K562 (cell line): ENCODE measurements around the gene PRDX1. TPM values are rescaled to one million over a fixed set of nuclear protein-coding genes. Genes with fewer than 3 reads are reported as not detected.

Source experiments
- ATAC-seq: fragments of 200-7000 bp; cut with Tn5 transposase; 3 replicates; pipeline ENCODE4 v1.9.1; 2020; ENCODE audit warnings: moderate library complexity
- BruUV-seq: library from RNA; stranded (reverse); fragments of 400-500 nt; replicated peaks from 2 replicates; lab custom pipeline; 2021; lab: Mats Ljungman, UMichigan
- CTCF ChIA-PET: fragments of 300-600 bp; formaldehyde crosslinking; extraction: SDS; loops from one replicate; lab custom pipeline; 2021; ENCODE audit warnings: low intra/inter-chr PET ratio; lab: Yijun Ruan, JAX
- POLR2A ChIA-PET: fragments of 300-600, 350-650 bp; sonication (Branson Sonifier 250); formaldehyde crosslinking; extraction: SDS; loops from one replicate; lab custom pipeline; 2021; ENCODE audit warnings: antibody characterized with exemption, inconsistent platforms; lab: Yijun Ruan, JAX
- DNase-seq, 4 experiments: peaks; one replicate each; pipeline versions ENCODE4 v3.0.0 to v3.0.0-alpha.2; 2011 to 2018; ENCODE audit warnings: low spot score in 3 of 4, mixed read lengths in 3 of 4; ENCODE audit errors: extremely low read depth in 1 of 4
- FAIRE-seq: peaks from 2 replicates; lab custom pipeline; 2011; peaks lifted over from hg19 to GRCh38; lab: Jason Lieb, UNC
- H2AFZ ChIP-seq: 2 replicates; pipeline ENCODE4 v1.6.0; 2011; ENCODE audit warnings: low read depth, low read length, control low read depth, inconsistent platforms
- H3K27ac ChIP-seq: fragments of 200-600 bp; 3 replicates; pipeline ENCODE4 v1.8.0; 2011; ENCODE audit warnings: low read depth, mild to moderate bottlenecking, control low read depth, inconsistent platforms, low read length, moderate library complexity, mixed read lengths; ENCODE audit errors: extremely low read depth
- H3K27me3 ChIP-seq, 2 experiments: fragments of 300-600 bp in 1 of 2; 2 replicates in 1 of 2; 3 replicates in 1 of 2; pipeline versions ENCODE4 v1.6.0 to v1.8.0; 2011; ENCODE audit warnings: inconsistent platforms in 2 of 2, low read length in 2 of 2, mild to moderate bottlenecking in 1 of 2, mixed read lengths in 1 of 2, moderate library complexity in 1 of 2; ENCODE audit not compliant: control insufficient read depth in 2 of 2, insufficient read depth in 2 of 2
- H3K36me3 ChIP-seq: fragments of 300-600 bp; 3 replicates; pipeline ENCODE4 v1.8.0; 2011; ENCODE audit warnings: mild to moderate bottlenecking, low read length, inconsistent platforms; ENCODE audit not compliant: control insufficient read depth, insufficient read depth
- H3K4me1 ChIP-seq, 2 experiments: fragments of 200-600 bp in 1 of 2; replicated peaks in 1 of 2; 2 replicates in 1 of 2; 3 replicates in 1 of 2; pipeline versions ENCODE4 v1.5.1 to v1.8.0; 2011; ENCODE audit warnings: inconsistent platforms in 2 of 2, low read length in 2 of 2, mild to moderate bottlenecking in 1 of 2, mixed read lengths in 1 of 2, moderate library complexity in 1 of 2; ENCODE audit not compliant: control insufficient read depth in 2 of 2, insufficient read depth in 2 of 2
- H3K4me2 ChIP-seq: 2 replicates; pipeline ENCODE4 v1.6.1; 2011; ENCODE audit warnings: low read length, control low read depth, inconsistent platforms, mixed read lengths; ENCODE audit not compliant: insufficient read depth
- H3K4me3 ChIP-seq: fragments of 200-600 bp; sonication (generic), shearing (Covaris generic); 2 replicates; pipeline ENCODE4 v1.5.1; 2016; ENCODE audit warnings: control low read depth, inconsistent platforms
- H3K79me2 ChIP-seq: fragments of 200-600 bp; 3 replicates; pipeline ENCODE4 v1.8.0; 2011; ENCODE audit warnings: low read length, inconsistent platforms; ENCODE audit not compliant: control insufficient read depth, insufficient read depth
- H3K9ac ChIP-seq, 2 experiments: 2 replicates each; pipeline versions ENCODE4 v1.6.0 to v1.6.1; 2011; ENCODE audit warnings: low read depth in 2 of 2, low read length in 2 of 2, control low read depth in 1 of 2, inconsistent platforms in 1 of 2, mild to moderate bottlenecking in 1 of 2, mixed read lengths in 1 of 2; ENCODE audit not compliant: insufficient read depth in 1 of 2
- H3K9me1 ChIP-seq: one replicate; pipeline ENCODE4 v1.6.0; 2011; ENCODE audit warnings: inconsistent platforms, mild to moderate bottlenecking, low read length, moderate library complexity; ENCODE audit not compliant: control insufficient read depth, insufficient read depth
- H3K9me3 ChIP-seq: replicated peaks from 2 replicates; pipeline ENCODE4 v1.5.1; 2011; ENCODE audit warnings: low read depth, low read length, inconsistent platforms; ENCODE audit not compliant: control insufficient read depth, insufficient read depth
- H4K20me1 ChIP-seq: replicated peaks from 2 replicates; pipeline ENCODE4 v1.6.1; 2011; ENCODE audit warnings: low read length, inconsistent platforms, mixed read lengths; ENCODE audit not compliant: control insufficient read depth, insufficient read depth
- RBM39 ChIP-seq: fragments of 200-400 bp; formaldehyde crosslinking; optimal IDR thresholded peaks from 2 replicates; pipeline ENCODE3; 2018; ENCODE audit warnings: low read depth, low read length
- ZSCAN29 ChIP-seq: fragments of 450-650 bp; IDR thresholded peaks from 2 replicates; pipeline ENCODE4 v1.6.1; 2017
- WGBS: fragments of 100-300 bp; shearing (Covaris generic); methylation state at CpG from one replicate; pipeline ENCODE4 v1.1.6; 2016; ENCODE audit warnings: low coverage, mixed read lengths; ENCODE audit not compliant: insufficient coverage; ENCODE audit errors: missing lambda C conversion rate; 5-methylcytosine and 5-hydroxymethylcytosine counted together
- in situ Hi-C: fragments of 300-500 bp; cut with MboI; formaldehyde crosslinking; loops from 4 replicates; pipeline ENCODE4 v1.15.0; 2018; ENCODE audit warnings: inconsistent platforms, mixed read lengths
- intact Hi-C: fragments of 100-400 bp; cut with micrococcal nuclease; formaldehyde crosslinking; loops from 2 replicates; pipeline ENCODE4 v1.14.2; 2022
- polyA plus RNA-seq, 8 experiments: library from polyadenylated mRNA; depleted of rRNA in 4 of 8; stranded (reverse) in 5 of 8; unstranded in 3 of 8; fragments of >200 nt; fragmentation: Nextera tagmentation in 2 of 8; fragmentation: Illumina TruSeq in 1 of 8; extraction: Ambion mirVana in 2 of 8; extraction: Trizol in 1 of 8; gene quantifications; 2 replicates each; pipeline versions ENCODE4 v1.2.1 to v1.2.3, GENCODE V29; 2011 to 2014; ENCODE audit warnings: inconsistent platforms in 1 of 8, missing spikeins in 1 of 8
- total RNA-seq, 7 experiments: library from RNA; depleted of rRNA in 6 of 7; stranded (reverse); fragments of >200 nt in 6 of 7; fragmentation: Illumina TruSeq in 2 of 7; extraction: Trizol in 2 of 7; gene quantifications; 2 replicates each; pipeline versions ENCODE4 v1.2.1 to v1.2.3, GENCODE V29; 2011 to 2021; ENCODE audit warnings: low replicate concordance in 1 of 7
- TF ChIP-seq, protein P1 (sequence below): fragments of 250-450 bp; sonication (Bioruptor Pico); IDR thresholded peaks from 2 replicates; pipeline ENCODE4 v1.5.0; 2021; ENCODE audit warnings: mild to moderate bottlenecking, moderate library complexity
- TF ChIP-seq, protein P2 (sequence below), 2 experiments: fragments of 450-650 bp; IDR thresholded peaks; 2 replicates each; pipeline ENCODE4 v1.6.1; 2016
- TF ChIP-seq, protein P3 (sequence below): fragments of 450-650 bp; IDR thresholded peaks from 2 replicates; pipeline ENCODE4 v1.6.1; 2016; ENCODE audit warnings: low read depth

Gene PRDX1
- total and polyA plus RNA-seq, 9 of the 15 experiments (the other 6 are each of a cell fraction or from before 2014, with no cell fraction given), result 748 to 2,388 (median 1,045) TPM

DNA sequence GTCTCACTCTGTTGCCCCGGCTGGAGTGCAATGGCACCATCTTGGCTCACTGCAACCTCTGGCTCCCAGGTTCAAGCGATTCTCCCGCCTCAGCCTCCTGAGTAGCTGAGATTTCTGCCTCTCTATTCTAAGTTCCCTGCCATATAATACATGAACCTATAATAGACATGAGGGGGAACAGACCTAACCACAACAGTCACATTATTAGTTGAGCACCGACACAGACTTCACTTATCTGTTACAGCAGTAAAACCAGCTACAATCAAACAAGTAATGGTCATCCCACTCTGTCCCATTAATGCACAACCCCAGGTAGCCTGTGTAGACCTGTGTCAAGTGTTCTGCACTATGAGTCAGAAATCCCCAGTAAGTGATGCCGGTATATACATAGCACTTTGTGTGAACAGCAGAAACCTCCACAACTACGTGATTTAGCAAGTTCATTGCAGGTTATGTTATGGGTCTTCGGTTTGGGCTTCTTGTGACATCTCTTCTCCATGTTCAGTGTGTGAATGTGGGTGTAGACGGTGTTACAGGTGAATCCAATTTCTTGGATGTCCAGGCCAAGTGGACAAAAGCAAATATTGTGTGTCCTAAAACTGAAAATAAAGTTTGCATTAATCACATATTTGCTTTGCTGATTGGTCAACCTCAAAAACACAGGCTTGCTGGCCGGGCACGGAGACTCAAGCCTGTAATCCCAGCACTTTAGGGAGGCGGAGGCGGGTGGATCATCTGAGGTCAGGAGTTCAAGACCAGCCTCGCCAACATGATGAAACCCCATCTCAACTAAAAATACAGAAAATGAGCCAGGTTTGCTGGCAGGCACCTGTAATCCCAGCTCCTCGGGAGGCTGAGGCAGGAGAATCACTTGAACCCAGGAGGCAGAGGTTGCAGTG is 18.0 kb downstream of the PRDX1 start (continued):
- TF ChIP-seq, protein P1, sequence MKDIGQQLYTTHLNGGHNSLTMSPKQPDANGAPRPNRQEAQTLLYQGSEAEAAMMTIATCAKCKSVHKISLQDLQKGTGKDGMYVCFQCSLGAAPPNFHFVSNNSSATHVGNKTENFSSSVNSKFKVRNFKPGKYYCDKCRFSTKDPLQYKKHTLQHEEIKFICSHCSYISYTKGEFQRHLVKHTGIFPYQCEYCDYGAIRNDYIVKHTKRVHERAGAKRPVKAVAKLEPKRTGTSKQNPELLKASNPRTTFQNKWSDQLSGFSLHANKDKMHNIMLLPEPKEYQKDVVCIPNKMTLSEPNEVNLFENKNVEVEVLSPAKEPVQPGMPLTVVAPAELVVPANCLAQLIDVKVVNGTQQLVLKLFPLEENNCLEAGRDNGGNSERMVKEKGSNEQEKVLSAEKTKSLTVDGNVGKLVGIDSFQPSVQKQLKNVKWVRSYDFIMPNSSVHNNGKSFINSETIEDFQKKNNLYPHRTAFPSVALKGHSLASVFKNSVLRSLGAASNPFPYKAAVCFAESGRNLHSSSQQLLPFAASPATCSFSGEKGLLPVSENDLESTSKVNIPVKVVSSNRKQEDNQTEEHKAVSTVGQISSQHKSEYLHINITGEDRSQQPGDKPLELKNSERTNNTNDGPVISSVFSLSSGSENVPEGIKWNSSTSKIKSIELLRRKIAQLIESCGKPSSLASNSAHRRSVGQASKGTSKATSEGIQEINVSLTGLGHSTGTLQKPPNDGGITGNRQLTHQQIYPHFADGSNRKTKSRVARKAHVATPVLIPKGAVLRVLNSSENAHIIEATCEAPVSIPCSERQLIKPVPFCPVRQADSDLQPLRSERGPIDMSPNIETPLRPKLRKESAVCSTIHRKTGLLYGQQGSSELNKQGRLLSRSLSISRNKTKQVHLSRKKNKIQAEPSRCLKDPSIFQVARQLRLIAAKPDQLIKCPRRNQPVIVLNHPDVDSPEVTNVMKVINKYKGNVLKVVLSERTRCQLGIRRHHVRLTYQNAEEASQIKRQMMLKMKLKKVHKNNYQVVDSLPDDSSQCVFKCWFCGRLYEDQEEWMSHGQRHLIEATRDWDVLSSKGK (CRISPR knock-in tag), result no peak
- TF ChIP-seq ZSCAN29 (0 out of 2 replicates have a peak, but pooled peaks have one; percentile 34), RBM39 (no peak)

DNA sequence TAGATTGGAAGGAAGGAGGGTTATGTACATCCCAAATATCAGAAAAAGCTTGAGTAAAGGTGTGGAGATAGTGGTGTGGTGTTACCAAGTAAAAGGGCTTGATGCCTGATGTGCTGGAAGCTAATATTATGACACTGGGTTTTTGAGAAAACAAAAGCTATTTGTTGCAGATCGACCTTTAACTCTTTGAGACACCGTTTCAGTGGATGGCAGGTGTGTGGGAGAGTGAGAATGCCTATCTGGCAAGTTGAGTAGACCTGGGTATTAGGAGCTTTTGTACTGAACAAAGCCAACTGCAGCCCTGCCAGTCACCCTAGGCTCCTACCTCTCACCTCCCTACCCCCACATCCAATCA is 20.2 kb downstream of the PRDX1 start:
- peak overlapping the region; percentile 96 for H3K4me2 ChIP-seq
- no peaks in the 10 kb centered on the region for H3K9me1 ChIP-seq
- peaks cover 31% of the 10 kb centered on the region for H3K79me2 ChIP-seq
- ChIA-PET POLR2A (interaction anchor here (0.6 to 5.8 kb wide), 7 partner anchors 9 to 780 kb away, joined by 3 to 79 read pairs (median 4); partner anchors contain the start of genes AKR1A1 and PRDX1), CTCF (no interaction called here)
- intact Hi-C loops (no loop called here), in situ Hi-C loops (no loop called here)
- no peak overlapping the region; the same call in 1 of the 2 replicates for H2AFZ ChIP-seq
- FAIRE-seq (no peak), ATAC-seq (no peak), DNase-seq (no peak)
- H3K9ac ChIP-seq, result peak overlapping the region; percentile 75 to 85; a peak in 3 of 4 replicates
- WGBS, result 10% methylated on average over 2 of the region's 2 CpGs
- no TSS peak for BruUV-seq
- no peaks in the 10 kb centered on the region for H4K20me1 ChIP-seq
- no peak overlapping the region; the same call in 2 of the 3 replicates for H3K27ac ChIP-seq
- H3K36me3 ChIP-seq, result peaks cover 31% of the 10 kb centered on the region
- no peaks in the 10 kb centered on the region for H3K27me3 ChIP-seq
- H3K4me1 ChIP-seq, result peaks cover 18 to 19% of the 10 kb centered on the region in 2 experiments; a peak in 4 of 5 replicates
- H3K4me3 ChIP-seq, result peak overlapping the region; percentile 44
- no peaks in the 10 kb centered on the region for H3K9me3 ChIP-seq
- TF ChIP-seq, protein P2, sequence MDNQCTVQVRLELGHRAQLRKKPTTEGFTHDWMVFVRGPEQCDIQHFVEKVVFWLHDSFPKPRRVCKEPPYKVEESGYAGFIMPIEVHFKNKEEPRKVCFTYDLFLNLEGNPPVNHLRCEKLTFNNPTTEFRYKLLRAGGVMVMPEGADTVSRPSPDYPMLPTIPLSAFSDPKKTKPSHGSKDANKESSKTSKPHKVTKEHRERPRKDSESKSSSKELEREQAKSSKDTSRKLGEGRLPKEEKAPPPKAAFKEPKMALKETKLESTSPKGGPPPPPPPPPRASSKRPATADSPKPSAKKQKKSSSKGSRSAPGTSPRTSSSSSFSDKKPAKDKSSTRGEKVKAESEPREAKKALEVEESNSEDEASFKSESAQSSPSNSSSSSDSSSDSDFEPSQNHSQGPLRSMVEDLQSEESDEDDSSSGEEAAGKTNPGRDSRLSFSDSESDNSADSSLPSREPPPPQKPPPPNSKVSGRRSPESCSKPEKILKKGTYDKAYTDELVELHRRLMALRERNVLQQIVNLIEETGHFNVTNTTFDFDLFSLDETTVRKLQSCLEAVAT (IDR thresholded peaks at IDR 0.05), result no peak
- TF ChIP-seq, protein P3, sequence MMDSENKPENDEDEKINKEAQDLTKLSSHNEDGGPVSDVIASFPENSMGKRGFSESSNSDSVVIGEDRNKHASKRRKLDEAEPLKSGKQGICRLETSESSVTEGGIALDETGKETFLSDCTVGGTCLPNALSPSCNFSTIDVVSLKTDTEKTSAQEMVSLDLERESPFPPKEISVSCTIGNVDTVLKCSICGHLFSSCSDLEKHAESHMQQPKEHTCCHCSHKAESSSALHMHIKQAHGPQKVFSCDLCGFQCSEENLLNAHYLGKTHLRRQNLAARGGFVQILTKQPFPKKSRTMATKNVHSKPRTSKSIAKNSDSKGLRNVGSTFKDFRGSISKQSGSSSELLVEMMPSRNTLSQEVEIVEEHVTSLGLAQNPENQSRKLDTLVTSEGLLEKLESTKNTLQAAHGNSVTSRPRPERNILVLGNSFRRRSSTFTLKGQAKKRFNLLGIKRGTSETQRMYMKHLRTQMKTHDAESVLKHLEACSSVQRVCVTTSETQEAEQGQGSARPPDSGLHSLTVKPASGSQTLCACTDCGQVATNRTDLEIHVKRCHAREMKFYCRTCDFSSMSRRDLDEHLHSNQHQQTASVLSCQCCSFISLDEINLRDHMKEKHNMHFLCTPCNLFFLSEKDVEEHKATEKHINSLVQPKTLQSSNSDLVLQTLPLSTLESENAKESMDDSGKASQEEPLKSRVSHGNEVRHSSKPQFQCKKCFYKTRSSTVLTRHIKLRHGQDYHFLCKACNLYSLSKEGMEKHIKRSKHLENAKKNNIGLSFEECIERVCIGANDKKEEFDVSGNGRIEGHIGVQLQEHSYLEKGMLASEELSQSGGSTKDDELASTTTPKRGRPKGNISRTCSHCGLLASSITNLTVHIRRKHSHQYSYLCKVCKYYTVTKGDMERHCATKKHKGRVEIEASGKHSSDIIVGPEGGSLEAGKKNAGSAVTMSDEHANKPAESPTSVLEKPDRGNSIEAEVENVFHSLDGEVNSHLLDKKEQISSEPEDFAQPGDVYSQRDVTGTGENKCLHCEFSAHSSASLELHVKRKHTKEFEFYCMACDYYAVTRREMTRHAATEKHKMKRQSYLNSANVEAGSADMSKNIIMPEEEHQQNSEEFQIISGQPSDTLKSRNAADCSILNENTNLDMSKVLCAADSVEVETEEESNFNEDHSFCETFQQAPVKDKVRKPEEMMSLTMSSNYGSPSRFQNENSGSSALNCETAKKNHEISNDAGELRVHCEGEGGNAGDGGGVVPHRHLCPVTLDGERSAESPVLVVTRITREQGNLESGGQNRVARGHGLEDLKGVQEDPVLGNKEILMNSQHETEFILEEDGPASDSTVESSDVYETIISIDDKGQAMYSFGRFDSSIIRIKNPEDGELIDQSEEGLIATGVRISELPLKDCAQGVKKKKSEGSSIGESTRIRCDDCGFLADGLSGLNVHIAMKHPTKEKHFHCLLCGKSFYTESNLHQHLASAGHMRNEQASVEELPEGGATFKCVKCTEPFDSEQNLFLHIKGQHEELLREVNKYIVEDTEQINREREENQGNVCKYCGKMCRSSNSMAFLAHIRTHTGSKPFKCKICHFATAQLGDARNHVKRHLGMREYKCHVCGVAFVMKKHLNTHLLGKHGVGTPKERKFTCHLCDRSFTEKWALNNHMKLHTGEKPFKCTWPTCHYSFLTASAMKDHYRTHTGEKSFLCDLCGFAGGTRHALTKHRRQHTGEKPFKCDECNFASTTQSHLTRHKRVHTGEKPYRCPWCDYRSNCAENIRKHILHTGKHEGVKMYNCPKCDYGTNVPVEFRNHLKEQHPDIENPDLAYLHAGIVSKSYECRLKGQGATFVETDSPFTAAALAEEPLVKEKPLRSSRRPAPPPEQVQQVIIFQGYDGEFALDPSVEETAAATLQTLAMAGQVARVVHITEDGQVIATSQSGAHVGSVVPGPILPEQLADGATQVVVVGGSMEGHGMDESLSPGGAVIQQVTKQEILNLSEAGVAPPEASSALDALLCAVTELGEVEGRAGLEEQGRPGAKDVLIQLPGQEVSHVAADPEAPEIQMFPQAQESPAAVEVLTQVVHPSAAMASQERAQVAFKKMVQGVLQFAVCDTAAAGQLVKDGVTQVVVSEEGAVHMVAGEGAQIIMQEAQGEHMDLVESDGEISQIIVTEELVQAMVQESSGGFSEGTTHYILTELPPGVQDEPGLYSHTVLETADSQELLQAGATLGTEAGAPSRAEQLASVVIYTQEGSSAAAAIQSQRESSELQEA, result no peak
